Activated T-helper 2 cell treated with anti-CD3 and anti-CD28 coated beads, Interferon-gamma antibody, Interleukin-2, Interleukin-4, amounts not matched to agents 10 μg/mL and 5 μg/mL and 100 μg/mL, durations not matched to agents 14 hours and 24 hours and 36 hours (primary cell): ENCODE data around the gene ATP7A. TPM values are rescaled to one million over a fixed set of nuclear protein-coding genes. Genes with fewer than 3 reads are reported as not detected.
A peak's percentile ranks its signal among the peaks of the same experiment; 100 is the strongest.
"Not testable (repeated sequence)": the region's sequence is repeated elsewhere in the genome, so short reads cannot be mapped to it uniquely, and the experiment has no call there.

ENCODE experiments used
- DNase-seq: peaks from one replicate; pipeline ENCODE4 v3.0.0; 2021; ENCODE audit warnings: low spot score
- H3K27ac Mint-ChIP-seq: one replicate; pipeline ENCODE4 v1.8.0; 2021; ENCODE audit warnings: mixed read lengths
- H3K27me3 Mint-ChIP-seq: one replicate; pipeline ENCODE4 v1.8.0; 2021; ENCODE audit warnings: low read depth, mixed read lengths
- H3K36me3 Mint-ChIP-seq: one replicate; pipeline ENCODE4 v1.8.0; 2021; ENCODE audit warnings: low read depth, mixed read lengths
- H3K4me1 Mint-ChIP-seq: one replicate; pipeline ENCODE4 v1.8.0; 2021; ENCODE audit warnings: low read depth, mixed read lengths
- H3K4me3 Mint-ChIP-seq: one replicate; pipeline ENCODE4 v1.8.0; 2021; ENCODE audit warnings: low read depth, mild to moderate bottlenecking, moderate library complexity, mixed read lengths
- H3K9me3 Mint-ChIP-seq: one replicate; pipeline ENCODE4 v1.8.0; 2021; ENCODE audit warnings: mixed read lengths
- intact Hi-C: fragments of 100-400 bp; cut with micrococcal nuclease; formaldehyde crosslinking; loops from one replicate; pipeline ENCODE4 v1.15.1; 2023
- total RNA-seq: library from RNA; stranded (reverse); gene quantifications from 2 replicates; pipeline ENCODE4 v1.2.3, GENCODE V29; 2022

ATP7A gene
- total RNA-seq, 1 donor from 2014 or later, result 6.6 TPM

GRCh38 chrX:78064698-78065601 lies 154.5 kb downstream of the ATP7A start:
- H3K9me3 Mint-ChIP-seq, H3K36me3 Mint-ChIP-seq, H3K27me3 Mint-ChIP-seq, DNase-seq: not testable (repeated sequence)
- Mint-ChIP-seq H3K4me1 (peaks cover 17% of the 10 kb centered on the region), H3K27ac (peak overlapping the region; percentile 68), H3K4me3 (peak overlapping the region; percentile 7)
- intact Hi-C loops, result loop anchor here (2.0 kb wide), 1 partner anchor 38 kb away; no protein-coding TSS in a partner anchor

- no peak for DNase-seq
Observed at GRCh38 chrX:78066110-78066509, 155.6 kb downstream of the ATP7A start.

GRCh38 chrX:78071331-78071730 lies 160.8 kb downstream of the ATP7A start:
- Mint-ChIP-seq H3K9me3 (peaks cover 16% of the 10 kb centered on the region), H3K27ac (no peak overlapping the region), H3K4me1 (peaks cover 10% of the 10 kb centered on the region), H3K36me3 (peaks cover 11% of the 10 kb centered on the region), H3K27me3 (no peaks in the 10 kb centered on the region), H3K4me3 (no peak overlapping the region)
- intact Hi-C loops, result no loop called here
- DNase-seq, result no peak

More at GRCh38 chrX:78066110-78066509, 155.6 kb downstream of the ATP7A start:
- Mint-ChIP-seq H3K9me3 (no peaks in the 10 kb centered on the region), H3K36me3 (peaks cover 3% of the 10 kb centered on the region), H3K4me1 (peaks cover 17% of the 10 kb centered on the region), H3K4me3 (no peak overlapping the region), H3K27ac (no peak overlapping the region), H3K27me3 (no peaks in the 10 kb centered on the region)
- intact Hi-C loops, result no loop called here

- H3K27me3 Mint-ChIP-seq, intact Hi-C loops, H3K4me3 Mint-ChIP-seq, H3K4me1 Mint-ChIP-seq: not testable (repeated sequence)
- Mint-ChIP-seq H3K9me3 (peaks cover 16% of the 10 kb centered on the region), H3K36me3 (peaks cover 11% of the 10 kb centered on the region), H3K27ac (peak overlapping the region; percentile 63)
- peak; percentile 16 for DNase-seq
Observed at GRCh38 chrX:78073147-78074077, 162.9 kb downstream of the ATP7A start.

- intact Hi-C loops, result no loop called here
- Mint-ChIP-seq H3K4me1 (peaks cover 6% of the 10 kb centered on the region), H3K36me3 (peaks cover 8% of the 10 kb centered on the region), H3K27me3 (no peaks in the 10 kb centered on the region), H3K9me3 (peaks cover 16% of the 10 kb centered on the region), H3K27ac (no peak overlapping the region), H3K4me3 (no peak overlapping the region)
- DNase-seq, result no peak
Observed at GRCh38 chrX:78074088-78074487, 163.6 kb downstream of the ATP7A start.

- intact Hi-C loops, result no loop called here
- no peak for DNase-seq
- Mint-ChIP-seq H3K27ac (peak overlapping the region; percentile 6), H3K9me3 (peaks cover 16% of the 10 kb centered on the region), H3K4me1 (peaks cover 6% of the 10 kb centered on the region), H3K36me3 (peaks cover 8% of the 10 kb centered on the region), H3K4me3 (no peak overlapping the region), H3K27me3 (no peaks in the 10 kb centered on the region)
Observed at GRCh38 chrX:78075787-78076389, 165.4 kb downstream of the ATP7A start.

GRCh38 chrX:78081413-78081812 lies 170.9 kb downstream of the ATP7A start:
- H3K9me3 Mint-ChIP-seq, H3K27me3 Mint-ChIP-seq, H3K4me3 Mint-ChIP-seq, H3K36me3 Mint-ChIP-seq, H3K27ac Mint-ChIP-seq, H3K4me1 Mint-ChIP-seq, DNase-seq, intact Hi-C loops: not testable (repeated sequence)

- no peak for DNase-seq
- Mint-ChIP-seq H3K4me3 (no peak overlapping the region), H3K9me3 (peaks cover 4% of the 10 kb centered on the region), H3K27ac (no peak overlapping the region), H3K4me1 (peaks cover 5% of the 10 kb centered on the region), H3K27me3 (peaks cover 13% of the 10 kb centered on the region), H3K36me3 (no peaks in the 10 kb centered on the region)
- intact Hi-C loops, result no loop called here
Observed at GRCh38 chrX:78092296-78092695, 181.8 kb downstream of the ATP7A start.

GRCh38 chrX:78098108-78098507 lies 187.6 kb downstream of the ATP7A start:
- Mint-ChIP-seq H3K4me1 (peaks cover 13% of the 10 kb centered on the region), H3K27ac (no peak overlapping the region), H3K27me3 (no peaks in the 10 kb centered on the region), H3K9me3 (peaks cover 5% of the 10 kb centered on the region), H3K4me3 (no peak overlapping the region), H3K36me3 (no peaks in the 10 kb centered on the region)
- no peak for DNase-seq
- intact Hi-C loops, result no loop called here

Other genes with a start within 250 kb of the ATP7A start
- 74.4 and 82.5 TPM in 2 replicates for gene ATRX, start 124.5 kb upstream of the ATP7A start, total RNA-seq
- 52.0 and 55.1 TPM in 2 replicates for gene MAGT1, start 15.3 kb upstream of the ATP7A start, total RNA-seq
- gene COX7B, start 11.2 kb upstream of the ATP7A start, total RNA-seq, result 274 and 297 TPM in 2 replicates
- gene PGAM4, start 58.9 kb downstream of the ATP7A start, total RNA-seq, result 0.48 and 0.66 TPM in 2 replicates
- 1,005 and 1,045 TPM in 2 replicates for gene PGK1, start 193.6 kb downstream of the ATP7A start, total RNA-seq
- 16.8 and 17.0 TPM in 2 replicates for gene TAF9B, start 229.0 kb downstream of the ATP7A start, total RNA-seq